ENCODE data around the gene SMCO1.

GRCh38 chr3:196514913-196515621 lies at the start of gene SMCO1:
- no peak for TF ChIP-seq POLR2A (IDR thresholded peaks at IDR 0.05)
- no peak for TF ChIP-seq CTCF (IDR thresholded peaks at IDR 0.05)

Measured in esophagus squamous epithelium (tissue), 4 donors.